GM21423 (cell line): ENCODE results near the gene DKKL1.
"Not testable (repeated sequence)": the region's sequence is repeated elsewhere in the genome, so short reads cannot be mapped to it uniquely, and the experiment has no call there.

Experiments
- ATAC-seq: cut with Tn5 transposase; IDR thresholded peaks from one replicate; pipeline ENCODE4 v1.9.1; 2021; ENCODE audit warnings: mild to moderate bottlenecking, moderate library complexity; ENCODE audit not compliant: unreplicated experiment

Gene DKKL1

DNA sequence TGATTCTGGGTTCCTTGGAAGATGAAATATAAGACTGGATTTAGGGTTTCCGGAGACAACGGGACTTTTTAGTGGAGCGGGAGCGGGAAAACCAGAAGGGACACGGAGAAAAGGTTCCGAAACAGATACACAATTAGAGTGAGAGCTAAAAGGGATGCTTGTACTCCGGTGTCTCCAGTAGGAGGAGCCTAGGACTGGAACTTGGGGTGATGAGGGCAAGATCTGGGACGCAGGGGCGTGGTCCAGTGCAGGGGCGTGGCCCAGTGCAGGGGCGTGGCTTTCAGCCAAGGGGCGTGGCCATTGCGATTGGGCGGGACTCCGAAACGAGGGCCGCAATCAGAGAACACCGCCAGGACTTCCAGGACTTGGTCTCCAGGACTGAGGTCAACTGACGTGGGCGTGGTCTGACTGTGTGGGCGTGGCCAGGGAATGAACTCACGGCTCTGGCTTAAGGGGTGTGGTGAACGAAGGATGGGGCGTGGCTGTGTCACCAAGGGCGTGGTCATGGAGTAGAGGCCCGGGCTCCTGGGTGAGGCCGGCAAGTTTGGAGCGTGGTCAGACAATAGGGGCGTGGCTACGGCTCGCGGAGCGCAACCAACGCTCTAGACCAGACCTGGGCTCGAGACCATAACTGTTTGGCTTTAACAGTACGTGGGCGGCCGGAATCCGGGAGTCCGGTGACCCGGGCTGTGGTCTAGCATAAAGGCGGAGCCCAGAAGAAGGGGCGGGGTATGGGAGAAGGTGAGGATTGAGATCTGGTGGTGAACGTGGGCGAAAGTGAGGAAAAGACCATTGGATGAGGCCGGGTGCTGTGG lies at the start of gene DKKL1:
Gene DKKL1, plus strand, starts transcription at position 610 of the 815 bp plus-strand sequence. Its CDS starts 122 bp downstream, at position 732.
- peak; percentile 53 for ATAC-seq

DNA sequence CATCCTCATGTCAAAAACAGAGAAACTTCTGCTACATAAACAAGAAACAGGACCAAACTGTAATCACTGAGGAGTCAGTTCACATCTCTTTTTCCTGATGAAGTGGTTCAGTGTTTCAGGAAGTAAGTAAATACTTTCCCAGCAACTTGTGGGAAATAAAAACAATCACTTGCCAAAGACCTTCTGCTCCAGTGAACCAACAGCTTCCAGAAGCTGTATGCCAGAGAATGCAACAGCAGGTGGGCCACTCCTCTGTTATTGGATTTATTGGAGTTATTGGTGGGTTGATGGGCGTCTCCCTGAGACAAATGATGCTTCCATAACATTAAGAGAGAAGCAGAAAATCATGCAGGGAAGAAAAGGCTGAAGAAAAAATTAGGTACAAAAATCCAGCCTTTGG lies 48.6 kb upstream of the DKKL1 start:
- ATAC-seq = no peak

DNA sequence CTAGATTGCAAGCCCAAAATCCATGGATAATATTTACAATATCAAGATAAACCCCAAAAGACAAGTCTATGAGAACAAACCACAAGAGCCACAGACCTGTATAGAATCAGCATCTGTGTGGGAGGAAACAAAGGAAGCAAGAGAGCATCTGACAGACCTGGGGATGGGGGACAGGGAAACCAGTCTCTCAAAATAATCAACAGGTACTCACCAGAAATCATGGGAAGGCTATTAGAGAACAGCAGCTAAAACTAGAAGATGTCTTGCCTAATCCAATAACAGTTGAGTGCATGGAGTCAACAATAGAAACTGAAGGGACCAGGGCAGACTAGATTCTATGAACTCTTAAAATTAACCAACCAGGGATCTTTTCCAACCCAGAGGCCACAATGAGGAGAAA lies 47.4 kb upstream of the DKKL1 start:
- no peak for ATAC-seq

DNA sequence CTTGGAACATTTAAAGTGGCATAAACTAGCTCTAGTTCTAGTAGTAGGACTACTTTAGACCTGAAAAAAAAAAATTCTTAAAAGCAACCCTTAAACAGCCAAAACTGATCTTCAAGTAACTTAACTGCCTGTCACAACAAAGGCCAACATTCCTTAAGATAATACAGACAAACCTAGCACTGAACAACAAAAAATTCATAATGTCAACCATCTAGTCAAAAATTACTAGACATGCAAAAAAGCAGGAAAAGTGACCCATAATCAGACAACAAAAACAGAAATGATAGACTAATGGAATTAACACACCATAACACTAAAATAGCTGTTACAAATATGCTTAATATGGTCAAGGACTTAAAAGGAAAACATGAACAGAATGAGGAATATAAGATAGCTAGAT lies 45.4 kb upstream of the DKKL1 start:
- ATAC-seq = no peak

DNA sequence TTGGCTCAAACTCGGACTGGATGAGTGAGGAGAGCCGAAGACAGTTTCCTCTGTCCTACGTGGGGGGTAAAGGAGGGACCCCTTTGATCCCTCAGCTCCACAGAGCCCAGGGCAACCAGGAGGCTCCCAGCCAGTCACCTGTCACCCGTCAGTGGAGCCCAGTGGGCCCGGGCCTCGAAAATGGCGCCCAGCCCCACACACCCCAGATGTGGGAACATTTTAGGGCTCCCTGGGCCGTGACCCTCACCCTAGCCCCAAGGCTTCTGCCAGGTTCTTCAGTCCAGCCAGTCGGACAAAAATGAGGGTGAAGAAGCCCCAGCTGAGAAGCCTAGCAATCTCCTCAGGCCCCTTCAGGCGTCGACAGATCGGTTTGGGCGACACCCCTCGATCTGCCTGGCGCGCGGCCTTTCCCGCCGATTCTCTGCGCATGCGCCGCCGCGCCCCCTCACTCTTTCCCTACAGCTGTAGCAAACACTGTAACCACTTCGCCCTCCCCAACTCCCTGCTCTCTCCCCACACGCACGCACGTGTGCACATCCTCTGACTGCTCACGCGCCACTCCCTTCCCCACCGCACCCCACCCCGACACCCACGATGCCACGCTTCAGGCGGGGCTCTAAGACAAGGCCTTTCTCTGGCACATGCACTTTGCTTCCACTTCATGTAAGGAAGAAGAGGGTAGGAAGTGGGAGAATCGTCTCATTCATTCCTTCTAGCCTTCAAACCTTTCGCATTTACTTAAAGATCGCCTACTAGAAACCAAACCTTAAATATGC lies 38.7 kb upstream of the DKKL1 start, which contains the start of gene SLC6A16:
Gene SLC6A16, minus strand, starts transcription at position 391 of the 776 bp plus-strand sequence. CDS start 13,844 bp downstream, outside the sequence.
- ATAC-seq = no peak

DNA sequence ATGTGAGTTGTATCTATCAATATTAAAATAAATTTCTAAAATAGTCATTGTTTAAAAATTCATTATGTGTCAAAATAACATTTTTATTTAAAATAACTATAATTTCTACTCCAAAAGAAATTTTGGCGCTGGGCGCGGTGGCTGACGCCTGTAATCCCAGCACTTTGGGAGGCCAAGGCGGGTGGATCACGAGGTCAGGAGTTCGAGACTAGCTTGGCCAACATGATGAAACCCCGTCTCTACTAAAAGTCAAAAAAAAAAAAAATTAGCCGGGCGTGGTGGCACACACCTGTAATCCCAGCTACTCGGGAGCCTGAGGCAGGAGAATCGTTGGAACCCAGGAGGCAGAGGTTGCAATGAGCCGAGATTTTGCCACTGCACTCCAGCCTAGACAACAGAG lies 37.9 kb upstream of the DKKL1 start:
- not testable (repeated sequence) for ATAC-seq

DNA sequence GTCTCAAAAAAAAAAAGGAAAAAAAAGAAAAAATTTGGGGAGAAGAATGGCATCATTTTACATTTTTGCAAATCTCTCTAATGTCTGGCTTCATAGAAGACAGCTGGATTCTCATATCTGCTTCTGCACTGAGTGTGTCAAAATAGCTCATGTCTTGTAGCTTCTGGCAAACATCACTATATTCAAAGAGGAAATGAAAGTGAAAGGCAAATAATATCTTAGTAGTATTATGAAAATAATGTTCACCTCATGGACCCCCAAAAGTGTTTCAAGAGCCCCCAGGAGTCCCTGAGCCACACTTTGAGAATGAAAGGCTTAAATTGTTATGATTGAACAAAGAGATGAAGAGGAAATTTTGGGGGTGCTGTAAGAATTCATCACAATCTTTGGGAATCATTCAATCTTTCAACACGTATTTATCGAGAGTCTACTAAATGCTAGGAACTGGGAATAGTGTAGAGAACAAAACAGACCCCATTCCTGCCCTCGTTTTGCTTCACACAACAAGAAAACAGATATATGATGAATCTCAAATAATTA lies 37.4 kb upstream of the DKKL1 start:
- peak; percentile 47 for ATAC-seq

DNA sequence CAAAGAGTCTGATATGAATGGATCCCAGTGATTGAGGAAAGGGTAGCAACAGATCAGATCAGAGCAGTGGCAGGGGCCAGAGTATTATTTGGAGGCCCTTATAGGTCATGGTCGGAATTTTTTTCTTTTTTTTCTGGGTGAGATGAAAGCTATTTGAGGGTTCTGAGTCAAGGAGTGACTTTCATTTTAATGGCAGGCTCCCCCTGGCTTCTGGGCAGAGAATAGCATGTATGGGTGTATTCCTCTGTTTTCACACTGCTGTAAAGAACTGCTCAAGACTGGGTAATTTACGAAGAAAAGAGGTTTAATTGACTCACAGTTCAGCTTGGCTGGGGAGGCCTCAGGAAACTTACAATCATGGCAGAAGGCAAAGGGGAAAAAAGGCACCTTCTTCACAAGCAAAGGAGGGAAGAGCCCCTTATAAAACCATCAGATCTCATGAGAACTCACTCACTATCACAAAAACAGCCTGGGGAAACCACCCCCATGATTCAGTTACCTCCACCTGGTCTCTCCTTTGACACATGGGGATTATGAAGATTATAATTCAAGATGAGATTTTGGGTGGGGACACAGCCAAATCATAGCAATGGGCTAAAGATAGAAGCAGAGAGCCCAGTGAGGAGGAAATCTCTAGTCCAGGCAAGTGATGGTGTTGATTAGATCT lies 35.7 kb upstream of the DKKL1 start:
- no peak for ATAC-seq

DNA sequence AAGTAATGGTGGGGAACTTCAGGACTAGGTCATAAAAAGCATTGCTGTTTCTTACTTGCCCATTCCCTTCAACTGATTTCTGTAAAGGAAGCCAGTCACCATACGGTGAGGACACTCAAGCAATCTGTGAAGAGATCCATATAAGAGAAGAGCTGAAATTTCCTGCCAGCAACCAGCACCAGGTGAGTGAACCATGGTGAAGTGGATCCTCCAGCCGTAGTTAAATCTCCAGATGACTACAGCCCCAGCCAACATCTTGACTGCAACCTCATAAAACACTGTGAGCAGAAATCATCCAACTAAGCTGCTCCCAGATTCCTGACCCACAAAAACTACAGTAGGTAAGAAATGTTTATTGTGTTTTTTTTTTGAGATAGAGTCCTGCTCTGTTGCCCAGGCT lies 34.9 kb upstream of the DKKL1 start:
- ATAC-seq = no peak

DNA sequence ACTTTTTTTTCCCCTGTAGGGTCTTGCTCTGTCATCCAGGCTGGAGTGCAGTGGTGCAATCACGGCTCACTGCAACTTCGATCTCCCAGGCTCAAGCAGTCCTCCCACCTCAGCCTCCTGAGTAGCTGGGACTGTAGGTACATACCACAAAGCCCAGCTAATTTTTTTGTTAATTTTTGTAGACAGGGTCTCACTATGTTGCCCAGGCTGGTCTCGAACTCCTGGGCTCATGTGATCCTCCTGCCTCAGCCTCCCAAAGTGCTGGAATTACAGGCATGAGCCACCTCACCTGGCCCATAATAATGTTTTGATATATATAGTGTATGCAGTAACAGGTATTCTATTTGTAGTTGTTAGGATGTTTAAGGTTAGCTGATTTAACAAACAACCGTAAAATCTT lies 32.5 kb upstream of the DKKL1 start:
- ATAC-seq = not testable (repeated sequence)

DNA sequence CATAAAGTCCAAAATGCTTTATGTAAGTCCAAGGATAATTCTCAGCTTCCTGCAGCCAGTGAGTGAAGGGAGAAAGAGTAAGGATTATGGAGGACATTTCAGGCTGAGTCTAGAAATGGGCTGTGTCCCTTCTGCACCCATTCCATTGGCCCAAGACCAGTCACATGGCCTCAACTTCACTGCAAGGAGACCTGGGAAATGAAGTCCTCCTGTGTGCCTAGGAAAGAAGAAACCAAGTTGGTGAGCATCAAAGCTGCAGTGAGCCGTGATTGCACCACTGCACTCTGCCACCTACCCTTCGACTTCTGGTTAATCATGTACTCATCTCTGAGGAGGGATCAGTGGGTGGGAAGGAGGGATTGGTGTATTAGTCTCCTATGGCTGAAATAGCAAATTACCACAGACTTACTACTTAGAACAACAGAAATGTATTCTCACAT lies 32.0 kb upstream of the DKKL1 start:
- ATAC-seq = peak; percentile 36

DNA sequence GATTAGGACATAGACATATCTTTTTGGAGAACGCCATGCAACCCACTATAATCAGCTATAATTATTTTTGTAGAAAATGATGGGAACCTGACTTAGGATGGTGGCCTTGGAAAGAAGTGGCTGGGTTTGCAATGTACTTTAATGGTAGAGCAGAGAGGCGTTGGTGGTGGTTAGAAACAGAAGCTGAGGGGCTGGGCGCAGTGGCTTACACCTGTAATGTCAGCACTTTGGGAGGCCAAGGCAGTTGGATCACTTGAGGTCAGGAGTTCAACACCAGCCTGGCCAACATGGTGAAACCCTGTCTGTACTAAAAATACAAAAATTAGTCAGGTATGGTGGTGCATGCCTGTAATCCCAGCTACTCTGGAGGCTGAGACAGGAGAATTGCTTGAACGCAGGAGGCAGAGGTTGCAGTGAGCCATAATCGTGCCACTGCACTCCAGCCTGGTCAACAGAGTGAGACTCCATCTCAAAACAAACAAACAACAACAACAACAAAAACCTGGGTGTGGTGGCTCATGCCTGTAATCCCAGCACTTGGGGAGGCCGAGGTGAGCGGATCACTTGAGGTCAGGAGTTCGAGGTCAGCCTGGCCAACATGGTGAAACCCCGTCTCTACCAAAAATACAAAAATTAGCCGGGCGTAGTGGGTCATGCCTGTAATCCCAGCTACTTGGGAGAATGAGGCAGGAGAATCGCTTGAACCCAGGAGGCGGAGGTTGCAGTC lies 30.8 kb upstream of the DKKL1 start:
- not testable (repeated sequence) for ATAC-seq

DNA sequence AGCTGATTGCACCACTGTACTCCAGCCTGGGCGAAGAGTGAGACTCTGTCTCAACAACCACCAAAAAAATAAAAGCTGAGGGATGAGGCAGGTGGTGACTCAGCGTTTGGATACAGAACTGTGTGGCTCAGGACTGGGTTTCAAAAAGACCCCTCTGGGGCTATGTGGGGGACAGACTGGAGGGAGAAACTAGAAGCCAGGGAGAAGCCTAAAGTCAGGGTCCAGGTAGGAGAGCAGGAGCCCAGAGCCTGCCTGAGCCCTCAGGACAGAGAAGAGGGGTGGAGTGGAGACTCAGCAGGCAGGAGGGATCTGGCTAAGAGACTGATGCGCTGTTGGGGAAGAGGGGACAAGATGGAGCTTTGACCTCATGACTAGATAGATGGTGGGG lies 30.3 kb upstream of the DKKL1 start:
- peak; percentile 6 for ATAC-seq

DNA sequence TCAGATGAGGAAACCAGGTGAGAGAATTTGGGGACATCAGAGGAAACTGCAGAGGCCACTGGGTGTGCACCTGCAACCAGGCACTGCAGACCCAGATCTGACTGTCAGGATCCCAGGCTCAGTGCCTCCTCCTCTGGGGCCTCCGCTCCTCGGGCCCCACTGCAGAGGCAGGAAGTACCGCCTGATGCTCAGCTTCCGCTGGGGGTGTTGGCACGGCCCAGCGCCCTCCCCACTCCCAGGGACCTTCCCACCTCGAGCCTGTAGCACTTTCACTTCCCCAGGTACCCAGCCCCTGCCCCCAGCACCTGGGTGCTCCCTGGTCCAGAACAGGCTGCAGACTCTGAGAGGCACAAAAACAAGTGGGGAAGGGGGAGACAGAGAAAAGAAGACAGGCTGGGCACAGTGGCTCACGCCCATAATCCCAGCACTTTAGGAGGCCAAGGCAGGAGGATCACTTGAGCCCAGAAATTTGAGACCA lies 29.8 kb upstream of the DKKL1 start:
- ATAC-seq = peak; percentile 59

DNA sequence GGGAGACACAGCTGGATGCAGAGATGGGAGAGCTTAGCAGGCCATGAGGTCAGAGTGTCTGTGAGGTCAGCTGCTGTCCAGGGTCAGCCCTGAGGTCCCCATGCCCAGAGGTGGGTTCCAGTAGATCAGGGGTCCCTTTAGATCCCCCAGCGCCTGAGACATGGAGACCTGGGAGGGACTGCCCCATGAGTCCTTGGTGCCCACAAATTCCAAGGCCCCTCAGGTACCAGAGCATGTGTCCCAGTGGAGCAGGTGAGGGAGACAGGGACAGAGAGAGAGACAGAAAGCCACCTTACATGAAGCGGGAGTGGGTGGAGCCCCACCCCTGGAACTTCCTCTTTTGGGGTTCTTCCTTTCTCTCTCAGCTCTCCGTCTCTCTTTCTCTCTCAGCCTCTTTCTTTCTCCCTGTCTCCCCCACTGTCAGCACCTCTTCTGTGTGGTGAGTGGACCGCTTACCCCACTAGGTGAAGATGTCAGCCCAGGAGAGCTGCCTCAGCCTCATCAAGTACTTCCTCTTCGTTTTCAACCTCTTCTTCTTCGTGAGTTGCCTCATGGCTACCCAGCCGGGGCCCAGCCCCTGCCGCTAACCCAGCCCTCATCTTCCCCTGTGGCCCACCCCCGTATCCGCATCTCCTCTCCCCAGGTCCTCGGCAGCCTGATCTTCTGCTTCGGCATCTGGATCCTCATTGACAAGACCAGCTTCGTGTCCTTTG lies 28.4 kb upstream of the DKKL1 start, which contains the start of gene CD37:
Gene CD37, plus strand, starts transcription at position 336 of the 713 bp plus-strand sequence. Its CDS starts 135 bp downstream, at position 471.
- ATAC-seq = no peak

DNA sequence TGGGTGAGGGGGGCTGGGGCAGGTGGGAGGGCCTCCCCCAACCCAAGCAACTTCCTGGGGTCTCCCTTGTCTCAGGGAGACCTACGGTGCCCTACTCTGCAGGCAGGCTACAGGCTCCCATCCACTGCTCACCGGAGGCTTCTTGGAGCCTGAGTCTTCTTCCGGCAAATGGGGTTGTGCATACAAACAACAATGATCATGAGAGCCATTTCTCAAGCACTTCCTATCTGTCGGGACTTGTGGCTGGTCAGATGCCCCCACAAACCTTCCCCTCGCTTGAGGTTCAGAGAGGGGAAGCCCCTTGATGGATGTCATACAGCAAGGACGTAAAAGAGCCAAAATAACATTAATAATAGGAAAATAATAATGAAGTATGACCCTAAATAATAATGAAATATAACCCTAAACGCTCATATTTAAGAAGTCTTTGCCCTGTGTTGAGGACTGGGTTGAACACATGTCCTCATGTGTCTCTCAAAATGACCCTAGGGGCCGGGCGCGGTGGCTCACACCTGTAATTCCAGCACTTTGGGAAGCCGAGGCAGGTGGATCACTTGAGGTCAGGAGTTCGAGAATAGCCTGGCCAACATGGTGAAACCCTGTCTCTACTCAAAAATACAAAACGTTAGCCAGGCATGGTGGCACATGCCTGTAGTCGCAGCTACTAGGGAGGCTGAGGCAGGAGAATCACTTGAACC lies 27.7 kb upstream of the DKKL1 start:
- ATAC-seq = no peak

DNA sequence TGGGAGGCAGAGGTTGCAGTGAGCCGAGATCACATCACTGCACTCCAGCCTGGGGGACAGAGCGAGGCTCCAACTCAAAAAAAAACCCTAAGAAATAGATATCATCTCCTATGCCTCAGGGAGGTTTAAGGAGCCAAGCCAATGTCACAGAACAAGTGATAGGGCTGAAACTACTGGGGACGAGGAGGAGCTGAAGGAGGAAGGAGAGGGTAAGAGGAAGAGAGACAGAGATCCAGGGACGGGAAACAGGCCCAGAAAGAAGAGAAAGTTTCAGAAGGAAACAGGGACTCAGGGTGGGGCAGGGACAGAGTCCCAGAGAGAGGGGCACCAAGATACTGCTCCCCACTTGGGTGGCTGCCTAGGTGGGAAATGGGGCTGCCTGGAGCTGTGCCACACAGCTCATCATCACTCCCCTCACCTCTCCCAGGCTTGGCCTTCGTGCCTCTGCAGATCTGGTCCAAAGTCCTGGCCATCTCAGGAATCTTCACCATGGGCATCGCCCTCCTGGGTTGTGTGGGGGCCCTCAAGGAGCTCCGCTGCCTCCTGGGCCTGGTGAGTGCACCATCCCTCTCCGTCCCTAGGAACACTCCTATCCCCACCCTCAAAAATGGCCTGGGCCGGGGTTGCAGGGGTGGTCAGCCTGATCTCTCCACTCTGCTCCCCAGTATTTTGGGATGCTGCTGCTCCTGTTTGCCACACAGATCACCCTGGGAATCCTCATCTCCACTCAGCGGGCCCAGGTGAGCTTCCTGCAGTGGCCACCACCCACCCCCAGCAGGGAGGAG lies 27.0 kb upstream of the DKKL1 start:
- ATAC-seq = no peak
